Measurements from ENCODE around the gene MAST3. TPM values are rescaled to one million over a fixed set of nuclear protein-coding genes. Genes with fewer than 3 reads are reported as not detected.

MAST3 gene
- total RNA-seq, 1 experiment from 2014 or later, result 14.1 TPM

DNA sequence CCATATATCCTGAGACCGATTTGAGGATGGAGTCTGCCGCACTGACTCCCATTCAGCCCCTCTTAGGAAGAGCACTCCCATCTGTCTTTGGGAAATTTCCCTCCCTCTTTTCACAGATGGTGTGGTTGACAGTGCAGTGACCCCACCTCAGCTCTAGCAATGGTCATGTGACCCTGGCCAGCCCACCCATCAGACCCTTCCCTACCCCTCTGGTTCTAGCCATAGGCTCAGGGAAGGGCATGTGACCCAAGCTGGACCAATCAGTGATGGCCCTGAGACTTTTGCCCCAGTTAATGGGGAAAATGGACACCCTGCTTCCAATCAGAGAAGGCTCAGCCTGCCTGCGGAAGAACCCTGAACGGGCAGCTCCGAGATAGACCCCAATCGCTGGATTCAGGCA, 37.1 kb upstream of the MAST3 start:
- POLR2A ChIA-PET (ENCODE audit: unreplicated experiment), result no interaction called here
- intact Hi-C loops (cut with micrococcal nuclease; ENCODE audit: unreplicated experiment), result no loop called here

DNA sequence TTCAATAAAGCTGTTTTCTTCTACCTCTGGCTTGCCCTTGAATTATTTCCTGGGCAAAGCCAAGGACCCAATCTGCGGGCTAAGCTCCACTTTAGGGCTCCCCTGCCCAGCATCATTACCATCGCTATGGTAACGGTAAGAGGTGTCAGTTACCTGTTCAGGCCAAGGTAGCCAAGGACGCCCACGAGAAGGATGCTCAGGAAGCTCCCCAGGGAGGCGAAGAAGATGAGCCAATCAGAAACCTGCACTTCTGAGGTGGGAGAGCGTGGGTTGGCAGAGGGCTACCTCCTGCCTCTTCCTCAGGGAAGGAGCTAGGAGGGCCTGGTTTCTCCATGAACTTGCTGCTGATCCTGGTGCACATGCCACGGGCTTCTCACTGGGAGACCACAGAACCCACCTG, 35.5 kb upstream of the MAST3 start:
- Histone ChIP-seq H3K79me2 (ENCODE audit: low read depth) (no peaks in the 10 kb centered on the region), H4K20me1 (ENCODE audit: insufficient read depth) (no peaks in the 10 kb centered on the region), H2AFZ (no peak overlapping the region), H3K4me3 (no peak overlapping the region), H3K4me1 (replicated peaks; ENCODE audit: insufficient read depth) (no peaks in the 10 kb centered on the region; the same call in 1 of the 2 replicates), H3F3A (ENCODE audit: insufficient read depth, low read depth) (peaks cover 37% of the 10 kb centered on the region), H3K27me3 (ENCODE audit: insufficient read depth, low read depth) (no peaks in the 10 kb centered on the region), H3K36me3 (ENCODE audit: low read depth) (no peaks in the 10 kb centered on the region), H3K4me2 (no peak overlapping the region), H3K27ac (no peak overlapping the region), H3K9me3 (ENCODE audit: insufficient read depth, low read depth) (no peaks in the 10 kb centered on the region), H3K9me2 (ENCODE audit: insufficient read depth) (no peaks in the 10 kb centered on the region)
- intact Hi-C loops (cut with micrococcal nuclease; ENCODE audit: unreplicated experiment), result no loop called here
- TF ChIP-seq EZH2 (IDR thresholded peaks at IDR 0.05; ENCODE audit: low read depth), result no peak
- TF ChIP-seq, protein P1, sequence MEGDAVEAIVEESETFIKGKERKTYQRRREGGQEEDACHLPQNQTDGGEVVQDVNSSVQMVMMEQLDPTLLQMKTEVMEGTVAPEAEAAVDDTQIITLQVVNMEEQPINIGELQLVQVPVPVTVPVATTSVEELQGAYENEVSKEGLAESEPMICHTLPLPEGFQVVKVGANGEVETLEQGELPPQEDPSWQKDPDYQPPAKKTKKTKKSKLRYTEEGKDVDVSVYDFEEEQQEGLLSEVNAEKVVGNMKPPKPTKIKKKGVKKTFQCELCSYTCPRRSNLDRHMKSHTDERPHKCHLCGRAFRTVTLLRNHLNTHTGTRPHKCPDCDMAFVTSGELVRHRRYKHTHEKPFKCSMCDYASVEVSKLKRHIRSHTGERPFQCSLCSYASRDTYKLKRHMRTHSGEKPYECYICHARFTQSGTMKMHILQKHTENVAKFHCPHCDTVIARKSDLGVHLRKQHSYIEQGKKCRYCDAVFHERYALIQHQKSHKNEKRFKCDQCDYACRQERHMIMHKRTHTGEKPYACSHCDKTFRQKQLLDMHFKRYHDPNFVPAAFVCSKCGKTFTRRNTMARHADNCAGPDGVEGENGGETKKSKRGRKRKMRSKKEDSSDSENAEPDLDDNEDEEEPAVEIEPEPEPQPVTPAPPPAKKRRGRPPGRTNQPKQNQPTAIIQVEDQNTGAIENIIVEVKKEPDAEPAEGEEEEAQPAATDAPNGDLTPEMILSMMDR (conservative IDR thresholded peaks at IDR 0.05), result no peak
- POLR2A ChIA-PET (ENCODE audit: unreplicated experiment), result no interaction called here
- BruUV-seq (replicated peaks), result no TSS peak
- no peak for DNase-seq
- CTCF ChIA-PET, result no interaction called here

More for the DNA sequence above, 37.1 kb upstream of the MAST3 start:
- Histone ChIP-seq H3F3A (ENCODE audit: insufficient read depth, low read depth) (peaks cover 34% of the 10 kb centered on the region), H3K79me2 (ENCODE audit: low read depth) (no peaks in the 10 kb centered on the region), H3K4me1 (replicated peaks; ENCODE audit: insufficient read depth) (no peaks in the 10 kb centered on the region; the same call in 1 of the 2 replicates), H3K36me3 (ENCODE audit: low read depth) (no peaks in the 10 kb centered on the region), H2AFZ (no peak overlapping the region), H3K27ac (no peak overlapping the region), H4K20me1 (ENCODE audit: insufficient read depth) (no peaks in the 10 kb centered on the region), H3K9me2 (ENCODE audit: insufficient read depth) (no peaks in the 10 kb centered on the region), H3K4me3 (no peak overlapping the region), H3K4me2 (no peak overlapping the region), H3K9me3 (ENCODE audit: insufficient read depth, low read depth) (no peaks in the 10 kb centered on the region), H3K27me3 (ENCODE audit: insufficient read depth, low read depth) (no peaks in the 10 kb centered on the region)
- no peak for DNase-seq
- no TSS peak for BruUV-seq (replicated peaks)
- no peak for TF ChIP-seq EZH2 (IDR thresholded peaks at IDR 0.05; ENCODE audit: low read depth)
- TF ChIP-seq, protein P1 (conservative IDR thresholded peaks at IDR 0.05), result no peak
- CTCF ChIA-PET, result interaction anchor here (0.7 kb wide), 1 partner anchor 105 kb away, joined by 3 read pairs; no protein-coding TSS in a partner anchor

DNA sequence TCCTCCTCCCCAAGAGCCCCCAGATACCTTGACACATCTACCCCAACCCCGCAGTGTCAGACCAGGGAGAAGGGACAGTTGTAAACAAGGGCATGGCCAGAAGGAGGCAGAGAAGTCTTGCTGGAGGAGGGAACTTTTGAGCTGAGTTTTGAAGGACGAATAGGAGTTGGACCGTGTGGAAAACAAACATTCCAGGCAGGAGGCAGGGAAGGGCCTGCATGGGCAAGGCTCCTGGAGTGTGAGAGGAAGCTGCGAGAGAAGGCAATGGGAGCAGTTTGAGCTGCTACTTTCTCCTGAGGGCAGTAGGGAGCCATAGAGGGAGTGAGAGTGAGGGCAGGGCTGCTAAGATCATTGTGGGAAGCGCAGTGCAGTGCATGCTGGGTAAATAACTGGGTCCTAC, 34.1 kb upstream of the MAST3 start:
- no peaks in the 10 kb centered on the region for H3K4me1 ChIP-seq (replicated peaks; ENCODE audit: insufficient read depth)
- intact Hi-C loops (cut with micrococcal nuclease; ENCODE audit: unreplicated experiment), result no loop called here
- no peaks in the 10 kb centered on the region for H3K79me2 ChIP-seq (ENCODE audit: low read depth)
- TF ChIP-seq, protein P1 (conservative IDR thresholded peaks at IDR 0.05), result no peak
- no peak for TF ChIP-seq EZH2 (IDR thresholded peaks at IDR 0.05; ENCODE audit: low read depth)
- CTCF ChIA-PET, result no interaction called here
- H3K36me3 ChIP-seq (ENCODE audit: low read depth), result no peaks in the 10 kb centered on the region
- H3K27ac ChIP-seq, result no peak overlapping the region
- H3K4me3 ChIP-seq, result no peak overlapping the region
- H3K9me2 ChIP-seq (ENCODE audit: insufficient read depth), result no peaks in the 10 kb centered on the region
- POLR2A ChIA-PET (ENCODE audit: unreplicated experiment), result no interaction called here
- H4K20me1 ChIP-seq (ENCODE audit: insufficient read depth), result no peaks in the 10 kb centered on the region
- H3K4me2 ChIP-seq, result no peak overlapping the region
- no peaks in the 10 kb centered on the region for H3K9me3 ChIP-seq (ENCODE audit: insufficient read depth, low read depth)
- H3K27me3 ChIP-seq (ENCODE audit: insufficient read depth, low read depth), result no peaks in the 10 kb centered on the region
- DNase-seq, result no peak
- no TSS peak for BruUV-seq (replicated peaks)
- H3F3A ChIP-seq (ENCODE audit: insufficient read depth, low read depth), result peaks cover 28% of the 10 kb centered on the region
- H2AFZ ChIP-seq, result no peak overlapping the region

All from PC-9 (cell line).